GM21367 (cell line): ENCODE results near the gene EVI5L.
"Not testable (repeated sequence)": the region's sequence is repeated elsewhere in the genome, so short reads cannot be mapped to it uniquely, and the experiment has no call there.

Experiments used
- ATAC-seq: cut with Tn5 transposase; IDR thresholded peaks from one replicate; pipeline ENCODE4 v1.9.1; 2021; ENCODE audit not compliant: unreplicated experiment

The EVI5L gene

GRCh38 chr19:7871437-7872305 lies 41.7 kb downstream of the EVI5L start:
- no peak for ATAC-seq

GRCh38 chr19:7872306-7873204 lies 42.5 kb downstream of the EVI5L start:
- ATAC-seq: no peak

- ATAC-seq: no peak
These were observed 43.5 kb downstream of the EVI5L start for GRCh38 chr19:7873304-7874075.

GRCh38 chr19:7874076-7874896 lies 44.3 kb downstream of the EVI5L start, which contains the start of gene PRR36:
TSS of gene PRR36 (minus strand) at chr19:7874390. CDS start at chr19:7873689, 701 bp downstream.
- ATAC-seq: no peak

GRCh38 chr19:7874897-7875273 lies 44.9 kb downstream of the EVI5L start:
- no peak for ATAC-seq

GRCh38 chr19:7877249-7877836 lies 47.3 kb downstream of the EVI5L start:
- no peak for ATAC-seq

- no peak for ATAC-seq
These were observed 49.2 kb downstream of the EVI5L start for GRCh38 chr19:7879111-7879807.

GRCh38 chr19:7879836-7880235 lies 49.8 kb downstream of the EVI5L start:
- no peak for ATAC-seq

- ATAC-seq: no peak
These were observed 51.9 kb downstream of the EVI5L start for GRCh38 chr19:7881910-7882309.

- no peak for ATAC-seq
These were observed 53.1 kb downstream of the EVI5L start for GRCh38 chr19:7883105-7883504.

GRCh38 chr19:7883796-7884570 lies 54.0 kb downstream of the EVI5L start:
- no peak for ATAC-seq

- ATAC-seq: no peak
These were observed 55.8 kb downstream of the EVI5L start for GRCh38 chr19:7885818-7886217.

- no peak for ATAC-seq
These were observed 57.6 kb downstream of the EVI5L start for GRCh38 chr19:7887408-7888144.

GRCh38 chr19:7888145-7888825 lies 58.3 kb downstream of the EVI5L start, which contains the start of gene LRRC8E:
TSS of gene LRRC8E (plus strand) at chr19:7888510. CDS start at chr19:7895604, 7,094 bp downstream.
- ATAC-seq: no peak

GRCh38 chr19:7888826-7889217 lies 58.8 kb downstream of the EVI5L start:
- no peak for ATAC-seq

GRCh38 chr19:7893362-7894101 lies 63.5 kb downstream of the EVI5L start:
- not testable (repeated sequence) for ATAC-seq
